Stimulated activated CD8-positive, alpha-beta memory T cell treated with anti-CD3 and anti-CD28 coated beads, Interleukin-2, amount 100 ng/mL, for 1 hour (primary cell): ENCODE data around the gene RXRG.

Experiments used
- DNase-seq, 2 donors: peaks; one replicate each; pipeline ENCODE4 v3.0.0-alpha.2; 2020; ENCODE audit warnings: low read depth in 2 of 2

The RXRG gene

DNA sequence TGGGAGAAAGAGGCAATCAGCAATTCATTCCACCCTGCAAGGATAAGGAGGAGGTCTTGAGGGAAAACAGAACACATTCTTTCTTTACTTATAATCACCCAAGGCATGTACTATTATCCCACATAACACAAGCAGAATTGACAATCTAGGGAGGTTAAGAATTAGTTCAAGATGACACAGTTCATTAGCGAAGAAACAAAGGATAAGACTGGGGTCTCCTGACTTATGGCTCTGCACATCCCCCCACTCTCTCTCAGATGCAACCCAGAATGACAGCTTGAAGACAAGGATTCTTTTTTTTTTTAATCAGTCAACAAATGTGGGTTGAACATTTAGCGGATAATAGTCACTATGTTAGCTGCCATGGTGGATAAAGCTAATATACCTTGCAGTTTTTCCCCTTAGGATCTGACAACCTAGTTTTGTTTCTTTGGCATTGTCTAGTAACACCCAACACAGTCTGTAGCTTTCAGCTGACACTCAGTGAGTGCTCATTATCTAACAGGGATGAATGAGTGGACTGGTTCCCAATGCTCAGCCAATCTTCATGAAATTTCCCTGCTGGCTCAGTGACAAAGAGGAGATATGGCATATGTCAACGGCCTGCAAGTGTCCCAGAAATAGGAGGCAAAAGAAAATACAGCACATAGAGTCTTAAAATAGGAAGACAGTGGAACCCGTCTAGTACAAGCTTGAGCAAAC, 35.1 kb downstream of the RXRG start:
- no peak for DNase-seq

DNA sequence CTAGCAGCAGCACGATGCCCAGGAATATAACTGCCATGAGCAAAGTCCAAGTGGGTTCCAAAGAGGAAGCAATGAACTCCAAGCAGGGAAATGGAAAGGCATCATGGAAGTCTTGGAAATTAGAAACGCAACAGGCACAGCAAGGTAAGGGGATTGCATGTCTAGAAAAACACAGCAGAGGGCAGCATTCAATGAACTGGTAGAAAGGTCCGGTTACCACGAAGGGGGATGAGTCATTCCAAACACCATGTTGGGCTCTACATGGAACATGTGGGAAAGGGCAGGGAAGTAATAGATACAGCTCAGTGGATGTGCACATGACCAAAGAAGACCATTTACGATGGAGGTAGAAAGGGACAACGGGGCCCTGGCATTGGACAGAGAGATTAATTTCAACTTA, 36.4 kb downstream of the RXRG start:
- DNase-seq = no peak

DNA sequence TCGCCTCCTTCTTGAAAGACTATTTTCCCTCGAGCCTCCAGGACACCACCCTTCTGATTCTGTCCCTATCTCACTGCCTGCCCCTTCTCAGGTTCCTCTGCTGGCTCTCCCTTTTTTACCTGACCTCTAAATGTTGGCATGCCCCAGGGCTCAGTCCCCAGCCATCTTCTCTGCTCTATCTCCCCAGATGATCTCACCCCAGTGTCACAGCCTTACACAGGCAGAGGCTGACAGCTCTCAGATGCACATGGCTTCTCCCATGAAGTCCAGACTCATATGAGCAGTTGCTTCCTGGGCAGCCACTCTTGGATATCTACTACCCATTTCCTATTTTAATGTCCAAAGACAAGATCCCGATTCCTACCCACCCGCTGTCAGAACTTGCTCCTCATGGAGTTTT, 37.5 kb downstream of the RXRG start:
- DNase-seq = no peak

DNA sequence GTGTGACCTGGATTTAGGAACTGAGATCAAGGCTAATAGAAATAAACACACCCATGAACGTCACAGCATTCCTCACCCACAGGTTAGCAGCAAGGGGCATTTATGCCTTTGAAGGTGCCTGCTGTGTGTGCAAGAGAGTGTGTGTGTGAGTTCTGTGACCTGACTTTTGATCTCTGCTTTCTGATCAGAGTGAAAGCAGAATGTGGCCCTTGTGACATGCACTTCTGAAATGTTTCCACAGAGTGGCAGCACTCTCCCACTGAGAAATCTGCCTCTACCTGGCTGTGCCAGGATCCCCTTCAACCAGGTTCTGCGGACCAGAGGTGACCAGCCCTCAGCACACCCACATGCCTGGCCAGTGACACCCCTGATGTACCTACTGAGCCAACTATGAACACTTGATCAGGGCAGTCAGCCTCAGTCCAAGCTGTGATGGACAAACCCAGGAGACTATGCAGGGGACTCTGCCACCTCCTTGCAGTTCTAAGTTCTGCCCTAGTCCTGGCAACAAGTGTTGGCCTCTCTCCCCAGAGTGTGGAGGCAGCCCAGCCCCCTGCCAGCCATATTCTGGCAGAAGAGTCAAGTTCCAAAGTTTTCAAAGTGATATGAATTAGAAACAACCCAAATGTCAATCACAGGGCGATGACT, 41.0 kb downstream of the RXRG start:
- DNase-seq = no peak

DNA sequence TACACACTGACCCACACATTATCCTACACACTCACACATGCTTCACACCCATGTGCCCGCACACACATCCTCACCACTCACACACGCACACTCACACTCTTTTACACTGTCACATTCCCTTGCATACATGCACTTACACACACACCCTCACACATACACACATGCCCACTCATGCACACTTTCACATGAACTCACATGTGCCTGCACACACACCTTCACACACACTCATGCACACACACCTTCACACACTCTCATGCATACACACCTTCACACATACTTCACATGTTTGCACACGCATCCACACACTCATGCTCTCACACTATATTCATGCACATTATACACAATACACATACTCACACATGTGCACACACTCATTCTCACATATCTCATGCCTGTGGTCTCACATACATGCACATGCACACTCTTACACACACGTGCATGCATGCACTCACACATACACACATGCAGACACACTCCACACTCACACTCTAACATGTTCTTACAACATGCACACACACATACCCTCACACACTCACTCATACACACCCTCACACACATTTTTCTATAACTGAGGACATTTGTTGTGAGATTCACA, 42.3 kb downstream of the RXRG start:
- DNase-seq = no peak

DNA sequence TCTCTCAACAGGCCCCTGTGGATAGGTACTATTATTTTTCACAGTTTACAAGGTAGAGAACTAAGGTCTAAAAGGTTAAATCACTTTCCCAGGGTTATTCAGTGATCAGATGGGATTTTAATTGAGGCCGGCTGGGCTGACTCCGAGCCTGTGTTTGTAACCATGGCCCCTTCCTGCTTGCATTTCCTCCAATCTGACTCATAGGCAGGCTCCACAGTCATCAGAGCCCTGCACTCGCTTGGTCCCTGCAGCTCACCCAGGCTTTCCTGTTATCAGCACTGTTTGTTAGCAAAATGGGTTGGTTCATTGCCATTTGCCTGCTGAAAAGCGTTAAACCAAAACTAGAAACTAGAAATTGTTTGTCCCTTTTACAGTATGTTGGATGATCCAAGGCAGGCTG, 47.0 kb downstream of the RXRG start:
- no peak for DNase-seq

DNA sequence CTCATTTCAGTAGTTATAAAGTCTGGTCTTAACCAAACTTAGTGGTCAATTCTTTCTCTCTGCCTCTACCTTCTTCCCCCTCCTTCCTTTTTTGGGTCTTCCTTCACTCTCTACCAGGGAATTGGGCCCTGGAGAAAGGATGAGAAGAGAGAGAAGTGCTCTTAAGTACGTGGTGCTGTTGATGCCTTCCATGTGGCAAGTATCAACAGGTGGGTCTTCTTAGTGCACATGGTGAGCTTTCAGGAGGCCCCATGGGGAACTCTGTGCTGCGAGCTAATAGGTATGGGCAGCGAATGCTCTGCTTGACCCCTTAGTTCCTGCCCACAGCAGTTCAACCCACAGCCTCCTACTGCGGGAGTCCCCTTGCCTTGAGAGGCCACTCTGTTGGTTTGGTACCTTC, 49.0 kb downstream of the RXRG start:
- DNase-seq = no peak

DNA sequence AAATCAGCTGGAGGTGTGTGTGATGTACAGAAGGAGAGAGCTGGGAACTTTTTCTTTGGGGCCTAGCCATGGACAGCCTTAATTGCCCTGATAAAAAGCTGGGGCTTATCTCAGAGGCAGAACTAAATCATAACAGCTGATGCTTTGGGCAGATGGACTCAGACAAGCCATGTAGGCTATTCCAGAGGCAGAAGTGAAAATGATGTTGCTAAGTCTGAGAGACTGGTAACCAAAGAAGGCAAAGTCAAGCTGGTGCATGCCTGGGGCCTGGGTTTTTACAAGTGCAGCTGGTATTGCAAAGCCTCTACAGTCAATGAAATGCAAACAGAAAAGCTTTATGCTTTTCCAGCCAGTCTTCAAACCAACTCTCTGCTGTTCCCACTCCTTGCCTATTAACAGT, 49.4 kb downstream of the RXRG start:
- DNase-seq = no peak

DNA sequence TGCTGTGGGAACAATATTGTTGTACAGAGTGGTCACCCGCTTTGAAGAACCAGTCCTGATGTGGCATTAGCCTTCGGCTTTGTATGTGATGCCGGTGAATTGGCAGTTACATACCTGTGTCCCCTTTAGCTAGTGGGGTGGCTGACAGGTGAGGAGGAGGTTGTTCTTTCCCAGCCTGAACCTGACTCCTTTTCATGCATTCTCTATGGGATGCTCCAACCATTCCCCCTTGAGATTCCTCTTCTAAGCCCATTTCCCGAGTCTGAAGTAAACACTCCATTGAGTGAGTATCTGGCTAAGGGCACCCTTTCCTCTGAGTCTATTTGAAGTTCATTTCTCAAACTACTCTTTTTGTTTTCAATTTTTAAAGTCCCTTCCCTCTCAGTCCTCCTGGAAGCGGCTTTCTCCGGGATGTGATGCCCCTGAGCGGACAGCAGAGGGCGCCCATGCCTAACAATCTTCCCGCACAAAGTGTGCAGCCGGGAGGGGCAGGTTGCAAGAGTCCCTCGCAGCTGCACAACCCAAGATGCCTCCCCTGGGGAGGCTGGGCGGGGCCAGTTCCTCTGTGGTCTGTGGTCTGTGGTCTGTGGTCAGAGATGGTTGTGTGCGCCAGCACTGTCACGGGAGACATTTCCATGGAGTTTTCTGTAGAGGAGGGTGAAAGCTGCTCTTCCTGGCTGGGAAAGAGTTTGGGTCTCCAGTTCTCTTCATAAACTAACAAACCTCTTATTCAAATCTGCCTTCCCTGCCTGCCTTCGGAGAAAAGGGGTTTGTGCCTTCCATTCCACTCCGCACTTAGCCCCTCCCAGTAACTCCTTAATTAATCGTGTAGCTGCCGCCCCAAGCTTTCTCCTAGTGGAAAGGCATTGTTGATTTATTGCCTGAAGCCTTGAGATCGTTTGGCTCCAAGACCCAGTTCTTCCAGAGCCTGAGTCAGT, 52.0 kb downstream of the RXRG start:
- peak; percentile 76 to 77 for DNase-seq

DNA sequence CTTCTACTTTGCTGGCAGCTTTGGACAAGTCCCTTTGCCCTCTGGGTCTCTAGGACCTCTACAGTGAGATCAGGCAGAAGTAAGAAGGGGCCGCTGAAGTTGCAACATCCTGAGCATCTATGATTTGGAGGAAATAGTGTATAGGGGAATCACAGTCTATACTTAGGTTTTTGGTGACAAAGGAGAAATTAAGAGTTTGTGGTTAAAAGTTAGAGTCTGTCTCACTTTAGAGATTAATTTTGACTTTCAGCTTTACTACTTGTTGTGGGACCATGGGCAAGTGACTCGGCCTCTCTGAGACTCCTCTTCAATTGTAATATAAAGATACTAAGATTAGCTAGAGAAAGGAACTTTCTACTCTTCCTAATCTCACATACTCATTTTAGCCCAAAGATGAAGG, 55.3 kb downstream of the RXRG start:
- no peak for DNase-seq

DNA sequence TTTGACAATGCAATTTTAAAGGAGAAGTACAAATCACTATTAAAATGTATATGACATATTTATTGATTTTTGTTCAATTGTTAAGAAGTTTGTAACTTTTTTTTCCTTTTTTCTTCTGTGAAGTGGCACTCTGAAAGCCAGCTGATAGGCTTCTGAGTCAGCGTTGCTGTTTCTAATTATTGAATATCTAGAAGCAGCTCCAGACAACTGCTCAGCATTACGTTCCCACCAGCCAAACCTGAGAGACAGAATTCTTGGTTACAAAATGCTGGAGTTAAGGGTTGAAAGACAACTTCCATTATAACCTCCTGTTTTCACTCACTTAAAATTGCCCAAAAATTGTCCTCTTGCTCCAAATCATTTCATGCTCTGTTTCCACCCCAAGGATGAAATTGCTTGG, 57.0 kb downstream of the RXRG start:
- DNase-seq = no peak

DNA sequence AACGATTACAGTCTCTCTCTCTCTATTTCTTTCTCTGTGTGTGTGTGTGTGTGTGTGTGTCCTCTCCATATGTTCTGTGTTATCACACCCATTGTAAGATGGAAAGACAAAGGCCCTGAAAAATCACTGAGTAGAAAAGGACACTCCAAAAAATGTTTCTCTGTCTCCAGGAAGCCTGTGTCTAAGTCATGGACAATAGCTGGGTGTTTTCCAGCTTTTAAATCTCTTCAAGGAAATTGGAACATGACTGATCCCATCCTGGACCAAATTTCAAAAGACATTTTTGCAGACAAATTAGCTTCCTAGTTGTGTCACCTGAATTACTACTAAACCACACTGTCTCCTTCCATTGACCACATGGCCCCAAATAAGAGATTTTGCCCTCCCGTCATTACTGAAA, 57.4 kb downstream of the RXRG start:
- DNase-seq = no peak

DNA sequence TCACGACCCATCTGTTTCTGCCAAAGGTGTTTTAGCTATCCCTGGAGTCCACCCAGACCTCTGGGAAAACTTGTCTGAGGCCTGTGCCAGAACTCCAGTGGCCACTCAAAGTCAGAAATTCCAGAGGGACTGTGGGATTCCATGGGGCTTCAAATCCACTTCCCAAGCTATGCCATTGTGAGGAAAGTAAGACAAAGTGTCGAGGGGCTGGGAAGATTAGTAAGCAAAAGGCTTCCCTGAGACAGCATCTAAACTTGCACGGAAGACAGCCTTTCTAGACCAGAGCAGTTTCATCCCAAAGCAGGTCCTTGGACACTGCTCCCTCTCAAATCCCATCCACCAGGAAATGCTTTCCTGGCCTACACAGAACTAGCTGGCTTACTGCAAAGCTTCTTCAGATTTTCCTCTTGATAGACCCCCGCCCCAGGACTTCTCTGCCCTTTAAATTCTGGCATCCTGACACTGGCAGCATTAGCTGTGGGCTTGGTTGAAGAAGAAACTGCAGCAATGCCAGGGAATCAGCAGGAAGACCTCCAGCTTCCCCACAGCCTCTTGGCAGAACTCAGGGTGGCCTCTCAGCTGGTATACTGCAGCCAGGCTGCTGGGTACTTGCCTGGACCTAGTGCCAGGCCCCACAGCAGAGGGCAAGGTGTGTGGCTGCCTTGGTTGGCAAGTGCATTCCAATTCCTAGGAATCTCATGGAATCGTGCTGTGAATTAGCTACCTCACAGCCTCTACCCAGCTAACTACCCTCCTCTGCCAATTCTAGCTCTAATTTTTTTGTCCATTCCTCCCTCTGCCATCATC, 61.1 kb downstream of the RXRG start:
- no peak for DNase-seq

DNA sequence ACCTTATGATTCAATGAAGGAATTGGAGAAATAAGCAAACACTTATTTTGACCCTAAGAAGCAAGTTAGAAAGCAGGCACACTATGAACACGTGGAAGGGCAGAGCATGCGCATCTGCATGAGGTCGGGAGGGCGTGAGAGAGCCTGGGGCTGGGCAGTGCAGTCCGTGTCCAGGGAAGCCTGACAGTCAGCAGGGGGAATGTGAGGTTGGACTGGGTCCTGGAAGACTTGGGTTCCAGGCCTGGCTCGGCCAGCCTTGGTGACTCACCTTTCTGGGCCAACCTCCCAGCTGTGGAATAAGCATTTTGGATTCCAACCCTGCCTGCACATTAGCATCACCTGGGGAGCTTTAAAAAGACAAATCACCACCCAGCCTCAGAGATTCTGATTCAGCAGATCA, 61.9 kb downstream of the RXRG start:
- no peak for DNase-seq

DNA sequence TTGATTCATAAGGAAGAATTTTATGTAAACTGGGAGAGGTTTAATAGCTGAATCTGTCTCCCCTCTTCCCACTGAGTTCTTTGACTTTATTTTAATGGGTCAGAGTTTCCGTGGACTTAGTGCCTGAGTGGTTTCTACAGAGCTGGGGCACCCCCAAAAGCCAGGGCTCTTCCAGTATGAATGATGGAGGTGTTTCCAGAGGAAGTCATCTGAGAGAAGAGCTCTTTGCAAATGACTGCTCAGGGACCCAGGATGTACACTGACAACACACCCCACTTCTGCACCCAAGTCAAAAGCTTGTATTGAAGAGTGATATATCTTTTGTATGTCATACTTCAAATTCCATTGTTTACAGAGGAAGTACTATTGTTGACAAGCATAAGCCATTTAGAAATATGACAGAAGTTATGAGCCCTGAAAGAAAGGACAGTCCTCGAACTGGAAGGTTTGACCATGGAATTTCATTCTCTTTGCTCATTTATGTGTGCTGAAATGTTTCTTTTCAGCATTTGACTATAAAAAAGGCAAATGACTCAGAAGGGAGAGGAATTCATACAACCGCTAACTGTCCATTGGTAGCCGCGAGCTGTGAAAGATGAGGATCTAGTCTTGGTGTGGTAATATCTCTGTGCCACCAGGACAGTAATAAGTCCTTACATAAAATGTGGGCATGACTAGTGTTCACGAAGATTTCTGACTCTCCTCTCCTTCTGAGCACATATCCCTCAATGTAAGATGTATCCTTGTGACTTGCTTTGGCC, 63.0 kb downstream of the RXRG start:
- DNase-seq = no peak

DNA sequence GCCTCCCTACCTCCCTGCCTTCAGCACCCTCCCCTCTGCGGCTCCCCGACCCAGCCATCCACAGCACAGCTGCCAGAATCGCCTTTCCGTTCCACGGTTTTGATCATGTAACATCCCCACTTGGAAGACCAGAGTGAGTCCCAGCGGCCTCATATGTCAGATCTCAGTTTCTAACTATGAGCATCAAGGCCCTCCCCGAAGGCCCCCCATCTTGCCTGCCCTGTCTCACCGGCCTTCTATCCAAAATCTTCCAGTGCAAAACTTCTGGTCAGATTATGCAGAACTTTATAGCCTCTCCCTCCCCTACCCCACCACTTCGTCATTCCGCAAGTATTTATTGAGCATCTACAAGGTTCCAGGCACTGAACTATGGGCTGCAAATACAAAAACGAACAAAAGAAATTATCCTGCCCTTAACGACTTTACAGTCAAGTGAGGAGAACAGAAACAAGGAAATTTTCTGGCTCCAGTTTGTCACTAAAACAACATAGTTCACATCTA, 68.1 kb downstream of the RXRG start:
- no peak for DNase-seq

DNA sequence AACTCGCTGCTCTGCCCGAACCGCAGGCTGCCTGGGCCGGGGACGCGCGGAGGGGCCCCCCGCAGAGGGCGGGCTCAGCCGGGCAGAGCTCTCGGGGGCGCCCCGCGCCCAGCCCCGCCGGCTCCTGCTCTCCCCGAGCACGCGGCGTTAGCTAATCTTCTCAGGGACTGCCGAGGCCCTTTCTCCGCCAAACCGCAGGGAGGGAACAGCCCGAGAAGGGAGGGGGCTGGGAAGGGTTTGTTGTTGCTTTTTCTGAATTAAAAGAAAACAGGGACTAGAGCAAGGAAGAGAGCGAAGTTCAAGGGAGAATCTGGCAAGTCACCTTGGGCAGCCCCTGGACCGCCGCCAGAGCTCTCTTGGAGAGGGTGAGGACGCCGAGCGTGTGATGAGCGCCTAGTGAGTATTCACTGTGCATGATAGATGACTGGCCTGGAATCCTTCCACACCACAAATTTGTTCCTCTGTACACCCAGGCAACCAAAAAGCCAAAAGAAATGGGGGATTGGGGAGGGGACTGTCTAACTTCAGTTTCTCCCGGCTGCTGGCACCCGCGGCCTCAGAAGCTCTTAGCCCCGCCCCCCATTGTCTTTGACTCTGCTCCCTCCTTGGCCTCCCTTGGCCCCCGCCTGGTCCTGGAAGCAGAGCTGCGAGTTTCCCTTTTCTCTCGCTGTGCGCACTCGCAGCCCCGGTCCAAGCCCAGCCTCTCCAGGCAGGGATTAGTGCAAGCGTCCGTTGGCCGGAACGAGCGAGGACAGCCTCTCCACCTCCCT, 68.7 kb downstream of the RXRG start:
- DNase-seq = no peak

DNA sequence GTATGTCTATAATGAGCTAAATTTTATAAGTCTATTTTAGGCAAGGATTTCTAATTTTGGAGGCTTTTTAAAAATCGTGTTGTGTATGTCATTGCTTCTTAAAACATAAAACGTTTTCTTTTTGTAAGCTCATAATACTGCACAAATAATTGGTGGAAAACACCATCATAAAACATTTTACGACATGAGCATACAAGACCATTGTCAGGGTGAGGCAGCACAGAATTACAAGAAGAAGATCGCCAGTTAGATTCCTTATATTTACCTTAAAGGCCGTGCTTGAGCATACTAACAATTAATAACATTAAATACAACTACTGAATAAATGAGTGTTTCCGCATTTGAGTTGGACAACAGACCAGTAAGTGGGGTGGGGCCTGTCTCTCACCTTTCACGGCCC, 69.3 kb downstream of the RXRG start:
- no peak for DNase-seq

DNA sequence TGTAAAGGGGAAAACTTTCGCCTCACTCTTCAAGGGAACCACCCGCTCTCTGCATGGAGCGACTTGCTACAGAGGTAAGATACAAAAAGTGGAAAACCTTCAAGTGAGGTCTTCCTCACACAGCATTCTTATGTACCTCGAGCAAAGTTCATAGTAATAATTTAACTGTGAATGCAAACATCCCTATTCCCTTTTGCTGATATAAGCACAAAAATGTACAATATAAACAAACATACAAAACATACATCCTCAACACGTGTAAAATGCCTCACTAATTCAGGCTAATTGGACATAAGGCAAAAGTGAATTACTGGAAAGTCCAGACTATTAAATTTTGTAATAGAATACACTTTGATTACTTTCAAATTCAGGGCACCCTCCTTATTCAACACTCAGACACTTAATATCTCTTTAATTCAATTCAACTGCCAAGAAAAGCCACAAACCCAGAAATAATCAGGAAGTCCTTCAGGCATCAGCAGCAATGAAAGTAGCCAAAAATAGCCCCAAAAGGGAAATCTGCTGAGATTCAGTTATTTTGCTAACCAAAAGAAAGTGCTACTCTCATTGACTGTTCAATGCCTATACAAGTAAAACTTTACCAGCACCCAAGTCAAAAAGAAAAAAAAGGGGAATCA, 73.2 kb downstream of the RXRG start:
- no peak for DNase-seq
